Measurements from ENCODE around the gene SIGLEC1.

DNA sequence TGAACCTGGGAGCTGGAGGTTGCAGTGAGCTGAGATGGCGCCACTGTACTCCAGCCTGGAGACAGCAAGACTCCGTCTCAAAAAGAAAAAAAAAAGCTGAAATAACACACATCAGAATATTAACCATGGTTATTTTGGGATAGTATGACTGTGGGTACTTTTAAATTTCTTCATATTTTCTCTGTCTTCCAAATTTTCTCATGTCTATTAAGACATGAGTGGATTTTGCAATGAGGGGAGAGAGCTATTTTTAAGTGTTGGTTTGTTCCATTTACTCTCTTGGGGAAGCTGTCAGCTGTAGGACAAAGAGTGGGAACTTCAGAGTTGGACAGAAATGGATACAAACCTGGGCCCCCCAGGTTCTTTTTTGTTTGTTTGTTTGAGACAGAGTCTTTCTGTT lies 44.9 kb upstream of the SIGLEC1 start:
- TF ChIP-seq CTCF (conservative IDR thresholded peaks at IDR 0.05; ENCODE audit: low read depth, low read length), result no peak
- TF ChIP-seq EZH2phosphoT487 (IDR thresholded peaks at IDR 0.05; ENCODE audit: borderline replicate concordance, low read length), result no peak
- no peak for TF ChIP-seq EZH2 (IDR thresholded peaks at IDR 0.05; ENCODE audit: low read length, unreplicated experiment)
